IPS-NIHi11 (cell line): Measurements from ENCODE around the gene CPT1C.

Experiments used
- DNase-seq: peaks from one replicate; pipeline ENCODE4 v3.0.0; 2012; ENCODE audit warnings: mixed read lengths, low spot score

Gene CPT1C

GRCh38 chr19:49758292-49758691 is 67.4 kb downstream of the CPT1C start:
- no peak for DNase-seq

GRCh38 chr19:49761249-49761624 is 70.3 kb downstream of the CPT1C start:
- DNase-seq: no peak

GRCh38 chr19:49761625-49762311 is 70.9 kb downstream of the CPT1C start:
- DNase-seq: no peak

GRCh38 chr19:49763230-49763629 is 72.3 kb downstream of the CPT1C start, which contains the start of gene TSKS:
Gene TSKS (minus strand): TSS chr19:49763306. CDS start chr19:49763247, 59 bp downstream.
- DNase-seq: no peak
